Activated CD8-positive, alpha-beta T cell treated with anti-CD3 and anti-CD28 coated beads for 36 hours (primary cell): ENCODE measurements around the gene DCC. TPM values are rescaled to one million over a fixed set of nuclear protein-coding genes. Genes with fewer than 3 reads are reported as not detected.

Experiments used
- ATAC-seq: fragments of 200-7000 bp; cut with Tn5 transposase; one replicate; pipeline ENCODE4 v1.10.0; 2021; ENCODE audit warnings: mild to moderate bottlenecking, moderate library complexity
- CTCF ChIA-PET: fragments of 350-600 bp; sonication (Branson Sonifier 250); formaldehyde crosslinking; loops from one replicate; lab custom pipeline; 2021; ENCODE audit warnings: antibody characterized with exemption; lab: Charles Lee
- POLR2A ChIA-PET: fragments of 350-600 bp; sonication (Branson Sonifier 250); formaldehyde crosslinking; loops from one replicate; lab custom pipeline; 2021; ENCODE audit warnings: antibody characterized with exemption; lab: Charles Lee
- DNase-seq: peaks from one replicate; pipeline ENCODE4 v3.0.0-alpha.2; 2020
- H3K27ac Mint-ChIP-seq: one replicate; pipeline ENCODE4 v1.8.0; 2021; ENCODE audit warnings: mild to moderate bottlenecking, mixed read lengths
- H3K27me3 Mint-ChIP-seq: one replicate; pipeline ENCODE4 v1.8.0; 2021; ENCODE audit warnings: mixed read lengths
- H3K36me3 Mint-ChIP-seq: one replicate; pipeline ENCODE4 v1.8.0; 2021; ENCODE audit warnings: low read depth, mixed read lengths
- H3K4me1 Mint-ChIP-seq: one replicate; pipeline ENCODE4 v1.8.0; 2021; ENCODE audit warnings: low read depth, mixed read lengths
- H3K4me3 Mint-ChIP-seq: one replicate; pipeline ENCODE4 v1.8.0; 2021; ENCODE audit warnings: mild to moderate bottlenecking, moderate library complexity, mixed read lengths
- H3K9me3 Mint-ChIP-seq: one replicate; pipeline ENCODE4 v1.8.0; 2021; ENCODE audit warnings: mixed read lengths
- CTCF ChIP-seq: fragments of 200-600 bp; IDR thresholded peaks from one replicate; pipeline ENCODE4 v1.8.0; 2022; ENCODE audit warnings: antibody characterized with exemption, mild to moderate bottlenecking
- intact Hi-C: fragments of 100-400 bp; cut with micrococcal nuclease; formaldehyde crosslinking; loops from one replicate; pipeline ENCODE4 v1.10.0; 2022
- total RNA-seq, 2 experiments: library from RNA; stranded (reverse); gene quantifications; one replicate each; pipeline ENCODE4 v1.2.3, GENCODE V29; 2021

Gene DCC
- total RNA-seq, 2 experiments from 2014 or later = not detected

- intact Hi-C loops = no loop called here
- H3K4me1 Mint-ChIP-seq = no peaks in the 10 kb centered on the region
- ChIA-PET POLR2A (no interaction called here), CTCF (no interaction called here)
- no peak overlapping the region for H3K4me3 Mint-ChIP-seq
- H3K36me3 Mint-ChIP-seq = no peaks in the 10 kb centered on the region
- peaks cover 9% of the 10 kb centered on the region for H3K9me3 Mint-ChIP-seq
- DNase-seq (no peak), ATAC-seq (no peak)
- no peak for TF ChIP-seq CTCF
- H3K27me3 Mint-ChIP-seq = no peaks in the 10 kb centered on the region
- H3K27ac Mint-ChIP-seq = no peak overlapping the region
These were observed 879.9 kb downstream of the DCC start for GRCh38 chr18:53219853-53220252.

- intact Hi-C loops = no loop called here
- no peak overlapping the region for H3K27ac Mint-ChIP-seq
- H3K27me3 Mint-ChIP-seq = no peaks in the 10 kb centered on the region
- ATAC-seq (no peak), DNase-seq (no peak)
- ChIA-PET CTCF (interaction anchor here (0.6 kb wide), 1 partner anchor 845 kb away, joined by 3 read pairs; no protein-coding TSS in a partner anchor), POLR2A (no interaction called here)
- TF ChIP-seq CTCF = no peak
- peaks cover 6% of the 10 kb centered on the region for H3K9me3 Mint-ChIP-seq
- H3K4me1 Mint-ChIP-seq = no peaks in the 10 kb centered on the region
- H3K4me3 Mint-ChIP-seq = no peak overlapping the region
- no peaks in the 10 kb centered on the region for H3K36me3 Mint-ChIP-seq
These were observed 884.3 kb downstream of the DCC start for GRCh38 chr18:53224128-53224778.

GRCh38 chr18:53225567-53226325, 885.7 kb downstream of the DCC start:
- no peak for TF ChIP-seq CTCF
- Mint-ChIP-seq H3K27ac (no peak overlapping the region), H3K9me3 (peaks cover 1% of the 10 kb centered on the region), H3K4me1 (no peaks in the 10 kb centered on the region), H3K27me3 (no peaks in the 10 kb centered on the region), H3K36me3 (no peaks in the 10 kb centered on the region), H3K4me3 (no peak overlapping the region)
- ChIA-PET POLR2A (no interaction called here), CTCF (interaction anchor here (1.0 kb wide), 1 partner anchor 9 kb away, joined by 3 read pairs; no protein-coding TSS in a partner anchor)
- DNase-seq (no peak), ATAC-seq (no peak)
- intact Hi-C loops = no loop called here

GRCh38 chr18:53234610-53235009, 894.6 kb downstream of the DCC start:
- intact Hi-C loops = no loop called here
- ChIA-PET CTCF (no interaction called here), POLR2A (no interaction called here)

More at GRCh38 chr18:53234610-53235009, 894.6 kb downstream of the DCC start:
- DNase-seq = no peak
- no peak for ATAC-seq
- Mint-ChIP-seq H3K4me3 (no peak overlapping the region), H3K9me3 (peaks cover 2% of the 10 kb centered on the region), H3K4me1 (no peaks in the 10 kb centered on the region), H3K27ac (no peak overlapping the region), H3K27me3 (no peaks in the 10 kb centered on the region), H3K36me3 (no peaks in the 10 kb centered on the region)
- TF ChIP-seq CTCF = no peak
